Iris pigment epithelial cell (primary cell): ENCODE measurements around the gene TRIO.

Source experiments
- DNase-seq: peaks from one replicate; pipeline ENCODE4 v3.0.0-alpha.2; 2011; ENCODE audit warnings: low read depth

The TRIO gene

GRCh38 chr5:14147210-14147609, 4.1 kb downstream of the TRIO start:
- no peak for DNase-seq

DNA sequence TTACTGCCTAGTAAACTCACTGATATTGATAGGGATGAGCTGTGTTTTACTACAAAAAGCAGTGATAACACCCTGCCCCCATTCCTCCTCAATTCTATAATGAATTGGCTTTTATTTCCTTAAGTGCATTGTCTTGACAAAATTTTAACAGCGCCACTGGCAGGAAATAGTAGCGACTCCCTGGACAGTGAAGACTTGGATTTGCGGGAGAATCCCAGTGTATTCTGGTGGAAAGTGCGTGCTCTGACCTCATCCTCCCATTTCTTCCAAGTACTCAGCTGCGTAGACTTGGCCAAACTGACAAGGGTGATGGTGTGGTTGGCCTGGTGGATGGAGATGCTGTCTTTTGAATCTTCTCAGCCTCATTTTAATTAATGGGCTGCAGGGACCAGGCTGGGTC, 5.3 kb downstream of the TRIO start:
- DNase-seq = no peak

- no peak for DNase-seq
These were observed 5.9 kb downstream of the TRIO start for GRCh38 chr5:14148890-14149671.

DNA sequence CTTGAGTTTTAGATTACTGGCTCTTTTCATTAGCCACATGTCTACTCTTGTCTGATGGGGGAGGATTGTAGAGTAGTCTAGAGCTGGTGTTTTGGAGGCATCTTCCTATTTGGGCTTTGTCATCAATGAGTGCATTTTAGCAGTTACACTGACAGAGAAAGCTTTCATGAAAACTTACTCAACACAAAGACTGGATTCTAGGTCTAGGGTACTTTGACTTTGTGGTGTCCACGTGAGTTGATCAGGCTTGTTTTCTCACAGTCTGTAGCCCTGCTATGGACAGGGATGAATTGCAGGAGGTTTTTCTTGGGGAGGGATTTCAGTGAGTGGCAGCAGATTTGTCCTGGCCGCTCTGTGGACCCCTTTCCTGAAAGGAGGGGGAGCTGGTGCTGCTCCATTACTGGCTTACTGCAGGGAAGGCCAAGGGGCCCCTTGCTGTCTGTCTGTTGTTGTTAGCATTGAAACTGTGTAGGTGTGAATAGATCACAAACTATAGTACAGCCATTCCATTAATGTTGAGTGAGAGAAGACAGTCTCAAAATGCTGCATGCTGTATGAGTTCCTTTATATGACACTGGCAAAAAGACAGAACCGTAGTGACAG, 6.6 kb downstream of the TRIO start:
- DNase-seq = no peak

- no peak for DNase-seq
These were observed 8.3 kb downstream of the TRIO start for GRCh38 chr5:14151416-14151815.

GRCh38 chr5:14153071-14153864, 10.1 kb downstream of the TRIO start:
- no peak for DNase-seq

DNA sequence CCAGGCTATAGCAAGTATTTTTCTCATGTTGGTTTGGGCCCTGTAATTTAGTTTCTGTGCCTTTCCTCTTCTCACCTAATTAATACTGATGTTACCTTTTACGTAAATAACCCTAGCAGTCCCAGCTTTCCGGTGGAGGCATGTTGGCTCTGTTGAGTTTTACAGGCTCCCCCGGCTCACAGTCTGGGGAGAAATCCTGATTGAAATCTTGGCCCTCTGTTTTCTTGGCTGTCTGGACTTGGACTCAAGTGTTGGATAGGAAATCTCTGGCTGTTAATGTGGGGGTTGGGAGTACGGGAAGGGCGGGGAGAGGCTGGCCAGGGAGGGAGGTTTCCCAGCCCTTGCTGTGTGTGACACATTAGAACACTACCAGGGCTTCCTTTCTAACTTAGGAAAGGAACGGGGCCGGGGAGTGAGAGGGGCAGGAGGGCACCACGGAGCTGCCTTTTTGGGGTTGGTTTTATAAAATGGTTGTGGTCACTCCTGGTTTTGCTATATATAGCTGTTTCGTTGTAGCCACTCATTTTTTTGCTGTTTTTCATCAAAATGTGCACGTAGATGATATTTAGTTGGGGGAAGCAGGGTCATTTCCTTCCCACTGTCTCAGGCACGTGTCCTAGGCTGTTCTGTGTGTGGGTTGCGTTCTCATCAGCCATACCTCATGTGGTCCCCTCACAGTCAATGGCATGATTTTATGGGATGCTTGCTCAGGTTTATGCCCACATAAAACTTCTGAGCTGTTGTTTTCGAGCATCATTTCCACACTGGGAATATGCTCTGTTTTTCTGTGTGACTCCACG, 11.0 kb downstream of the TRIO start:
- peak; percentile 80 for DNase-seq

DNA sequence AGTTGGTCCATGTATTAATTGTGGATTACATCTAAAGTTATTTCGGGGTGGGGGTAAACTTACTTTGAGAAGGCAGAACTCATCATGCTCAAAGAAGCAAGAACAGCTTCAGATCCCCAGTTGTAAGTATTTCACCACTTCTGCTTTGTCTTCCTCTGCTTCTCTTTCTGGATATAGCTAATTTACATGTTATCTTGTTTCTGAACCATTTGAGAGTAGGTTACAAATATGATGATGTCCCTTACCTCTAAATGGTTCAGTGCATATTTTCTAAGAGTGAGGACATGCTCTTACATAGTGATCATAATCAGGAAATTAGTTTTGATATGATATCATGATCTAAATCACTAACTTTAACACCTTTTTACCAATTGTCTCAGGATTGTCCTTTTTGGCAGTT, 11.9 kb downstream of the TRIO start:
- DNase-seq = no peak

DNA sequence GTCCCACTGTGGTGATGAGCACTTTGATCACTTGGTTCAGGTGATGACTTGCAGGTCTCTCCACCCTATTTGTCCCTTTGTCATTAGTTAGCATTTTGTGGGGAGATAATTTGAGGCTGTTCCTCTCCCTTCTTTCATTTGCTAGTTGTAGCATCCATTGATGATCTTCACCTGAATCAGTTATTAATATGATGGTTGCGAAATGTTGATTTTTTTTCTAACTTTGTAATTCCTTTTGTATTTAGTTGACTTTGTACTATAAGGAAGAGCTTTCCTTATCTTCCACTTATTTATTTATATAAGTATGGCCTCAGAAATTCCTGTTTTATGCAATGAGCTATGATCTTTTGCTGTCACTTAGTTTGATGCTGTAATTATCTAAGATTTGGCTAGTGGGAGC, 12.6 kb downstream of the TRIO start:
- DNase-seq = no peak

GRCh38 chr5:14156290-14156649, 13.1 kb downstream of the TRIO start:
- no peak for DNase-seq

- DNase-seq = peak; percentile 99
These were observed 13.7 kb downstream of the TRIO start for GRCh38 chr5:14156650-14157492.

DNA sequence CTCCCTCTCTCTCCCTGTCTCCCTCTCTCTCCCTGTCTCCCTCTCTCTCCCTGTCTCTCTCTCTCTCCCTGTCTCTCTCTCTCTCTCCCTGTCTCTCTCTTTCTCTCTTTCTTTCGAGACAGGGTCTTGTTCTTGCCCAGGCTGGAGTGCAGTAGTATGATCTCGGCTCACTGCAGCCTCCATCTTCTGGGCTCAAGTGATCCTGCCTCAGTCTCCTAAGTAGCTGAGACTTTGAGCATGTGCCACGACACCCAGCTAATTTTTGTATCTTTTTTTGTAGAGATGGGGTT, 14.3 kb downstream of the TRIO start:
- DNase-seq = no peak

GRCh38 chr5:14158890-14159666, 15.9 kb downstream of the TRIO start:
- DNase-seq = no peak

GRCh38 chr5:14161825-14162556, 18.8 kb downstream of the TRIO start:
- DNase-seq = no peak

DNA sequence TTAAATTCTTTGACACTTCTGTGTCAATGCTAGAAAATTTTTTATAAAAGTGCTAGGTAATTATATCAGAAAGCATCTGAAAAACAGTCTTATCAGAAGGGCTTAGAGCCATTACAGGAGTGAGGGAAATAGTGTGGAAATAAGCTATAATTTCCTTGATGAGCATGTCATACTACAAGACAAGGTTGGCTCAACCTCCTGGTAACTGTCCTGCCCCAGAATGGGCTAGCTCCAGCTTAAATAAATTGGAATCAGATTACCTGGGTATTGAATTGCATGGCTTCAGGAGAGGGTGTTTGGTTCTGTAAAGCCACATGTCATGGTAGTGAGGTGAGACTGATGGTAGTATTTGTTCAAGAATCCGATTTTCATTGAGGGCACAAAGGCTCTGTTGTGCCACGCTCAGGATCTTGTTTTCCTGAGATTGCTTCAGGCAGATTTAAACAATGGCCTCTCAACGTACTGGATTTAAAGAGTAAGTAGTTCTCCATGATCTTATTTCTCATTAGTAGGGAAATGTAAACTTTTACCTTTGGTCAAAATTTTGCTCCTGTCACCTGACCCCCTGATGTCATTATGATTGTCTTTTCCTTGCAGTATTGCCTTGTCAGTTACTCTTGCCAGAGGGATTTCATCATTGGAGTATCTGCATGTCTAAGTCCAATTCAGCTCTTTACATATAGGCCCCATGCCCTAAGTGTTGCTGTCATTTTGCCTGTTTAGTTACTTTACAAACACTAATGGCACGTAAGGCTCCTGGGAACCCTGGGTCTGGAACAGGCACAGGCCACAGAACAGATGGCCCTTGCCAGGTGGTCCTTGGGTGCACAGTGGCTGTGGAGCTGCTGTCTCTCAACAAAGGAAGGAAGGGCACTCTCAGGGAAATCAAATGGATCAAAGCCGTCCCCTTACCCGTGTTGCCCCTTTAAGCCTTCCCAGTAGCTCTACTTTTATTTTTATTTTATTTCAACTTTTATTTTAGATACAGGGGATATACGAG, 21.3 kb downstream of the TRIO start:
- DNase-seq = no peak

DNA sequence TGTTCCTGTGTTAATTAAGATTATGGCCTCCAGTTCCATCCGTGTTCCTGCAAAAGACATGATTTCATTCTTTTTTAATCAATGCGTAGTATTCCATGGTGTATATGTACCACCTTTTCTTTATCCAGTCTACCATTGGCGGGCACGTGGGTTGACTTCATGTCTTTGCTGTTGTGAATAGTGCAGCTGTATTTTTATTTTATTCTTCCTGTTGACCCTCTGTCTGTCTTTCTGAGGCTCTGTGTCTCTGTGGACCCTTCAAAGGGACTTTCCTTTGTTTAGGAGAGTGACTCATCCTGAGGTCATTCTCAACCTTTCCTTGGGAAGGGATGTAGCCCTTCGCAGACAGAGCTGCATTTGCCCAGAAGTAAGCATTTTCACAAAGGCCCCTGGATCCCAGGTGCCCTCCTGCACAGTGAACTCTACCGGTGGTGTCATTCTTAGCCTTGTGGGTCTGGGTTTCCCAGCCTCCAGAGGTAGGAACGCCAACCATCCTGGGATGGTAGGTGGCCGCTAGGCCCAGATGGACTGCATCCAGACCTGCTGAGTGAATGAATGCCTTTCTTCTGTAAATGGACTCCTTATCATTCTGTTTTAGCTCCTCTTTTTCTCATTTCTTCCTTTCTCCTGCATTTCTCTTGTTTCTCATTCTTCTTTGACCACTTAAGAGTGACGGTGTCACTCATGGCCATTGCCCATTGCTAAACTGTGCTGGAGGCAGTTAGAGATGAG, 22.4 kb downstream of the TRIO start:
- peak; percentile 87 for DNase-seq

- peak; percentile 57 for DNase-seq
These were observed 23.3 kb downstream of the TRIO start for GRCh38 chr5:14166437-14166836.

GRCh38 chr5:14167211-14167845, 24.2 kb downstream of the TRIO start:
- DNase-seq = peak; percentile 88
